ENCODE measurements around the gene HGF.

- TF ChIP-seq USF2 (CRISPR knock-in tag; IDR thresholded peaks at IDR 0.05) (no peak), CTCF (IDR thresholded peaks at IDR 0.05) (no peak), JUN (CRISPR knock-in tag; IDR thresholded peaks at IDR 0.05) (no peak), FOXP1 (CRISPR knock-in tag; IDR thresholded peaks at IDR 0.05; ENCODE audit: borderline replicate concordance) (no peak)
- TF ChIP-seq, protein P1, sequence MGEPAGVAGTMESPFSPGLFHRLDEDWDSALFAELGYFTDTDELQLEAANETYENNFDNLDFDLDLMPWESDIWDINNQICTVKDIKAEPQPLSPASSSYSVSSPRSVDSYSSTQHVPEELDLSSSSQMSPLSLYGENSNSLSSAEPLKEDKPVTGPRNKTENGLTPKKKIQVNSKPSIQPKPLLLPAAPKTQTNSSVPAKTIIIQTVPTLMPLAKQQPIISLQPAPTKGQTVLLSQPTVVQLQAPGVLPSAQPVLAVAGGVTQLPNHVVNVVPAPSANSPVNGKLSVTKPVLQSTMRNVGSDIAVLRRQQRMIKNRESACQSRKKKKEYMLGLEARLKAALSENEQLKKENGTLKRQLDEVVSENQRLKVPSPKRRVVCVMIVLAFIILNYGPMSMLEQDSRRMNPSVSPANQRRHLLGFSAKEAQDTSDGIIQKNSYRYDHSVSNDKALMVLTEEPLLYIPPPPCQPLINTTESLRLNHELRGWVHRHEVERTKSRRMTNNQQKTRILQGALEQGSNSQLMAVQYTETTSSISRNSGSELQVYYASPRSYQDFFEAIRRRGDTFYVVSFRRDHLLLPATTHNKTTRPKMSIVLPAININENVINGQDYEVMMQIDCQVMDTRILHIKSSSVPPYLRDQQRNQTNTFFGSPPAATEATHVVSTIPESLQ (CRISPR knock-in tag; IDR thresholded peaks at IDR 0.05) = no peak
Observed at GRCh38 chr7:81709836-81710235, 60.0 kb downstream of the HGF start.
